Spleen (tissue), 11 donors: ENCODE data around the gene MUC13. TPM values are rescaled to one million over a fixed set of nuclear protein-coding genes. Genes with fewer than 3 reads are reported as not detected.

Experiments
- DNase-seq: peaks from one replicate; pipeline ENCODE4 v3.0.0-alpha.2; 2020
- H3K27ac ChIP-seq, 8 donors: fragments of 200-600 bp; sonication (generic) in 7 of 8; 1 replicate in 4 of 8; 2 replicates in 4 of 8; pipeline versions ENCODE4 v1.5.0 to v1.8.0; 2016 to 2021; ENCODE audit warnings: inconsistent platforms in 4 of 8, mild to moderate bottlenecking in 4 of 8, moderate library complexity in 1 of 8
- H3K27me3 ChIP-seq, 7 donors: fragments of 200-600 bp; sonication (generic) in 6 of 7; replicated peaks in 1 of 7; 1 replicate in 4 of 7; 2 replicates in 3 of 7; pipeline versions ENCODE4 v1.5.0 to v1.8.0; 2016 to 2021; ENCODE audit warnings: inconsistent platforms in 3 of 7, mild to moderate bottlenecking in 1 of 7
- H3K36me3 ChIP-seq, 6 donors: fragments of 200-600 bp; sonication (generic) in 5 of 6; 1 replicate in 4 of 6; 2 replicates in 2 of 6; pipeline versions ENCODE4 v1.5.0 to v1.8.0; 2016 to 2021; ENCODE audit warnings: inconsistent platforms in 2 of 6
- H3K4me1 ChIP-seq, 6 donors: fragments of 200-600 bp; sonication (generic) in 5 of 6; 1 replicate in 3 of 6; 2 replicates in 3 of 6; pipeline versions ENCODE4 v1.5.0 to v1.8.0; 2016 to 2021; ENCODE audit warnings: inconsistent platforms in 3 of 6
- H3K4me3 ChIP-seq, 8 donors: fragments of 200-600 bp; sonication (generic) in 7 of 8; 1 replicate in 4 of 8; 2 replicates in 4 of 8; pipeline versions ENCODE4 v1.5.0 to v1.8.0; 2016 to 2021; ENCODE audit warnings: inconsistent platforms in 4 of 8, mild to moderate bottlenecking in 4 of 8, moderate library complexity in 2 of 8
- H3K9me3 ChIP-seq, 8 donors: fragments of 200-600 bp; sonication (generic) in 7 of 8; 1 replicate in 4 of 8; 2 replicates in 4 of 8; pipeline versions ENCODE4 v1.5.0 to v1.8.0; 2016 to 2021; ENCODE audit warnings: inconsistent platforms in 4 of 8
- POLR2A ChIP-seq, 3 donors: fragments of 450-650 bp; IDR thresholded peaks; one replicate each; pipeline ENCODE4 v1.5.1; 2017; ENCODE audit warnings: antibody characterized with exemption in 3 of 3, mild to moderate bottlenecking in 1 of 3
- POLR2AphosphoS5 ChIP-seq, 3 donors: sonication (generic); formaldehyde crosslinking; IDR thresholded peaks; one replicate each; pipeline ENCODE4 v1.5.1; 2017; ENCODE audit warnings: antibody characterized with exemption in 3 of 3
- WGBS, 5 donors: extraction: QIAGEN DNeasy Blood & Tissue Kit in 3 of 5; methylation state at CpG; one replicate each; pipeline versions ENCODE4 v1.1.5 to v1.1.7; 2013 to 2018; 5-methylcytosine and 5-hydroxymethylcytosine counted together
- intact Hi-C: fragments of 100-400 bp; cut with DNase I; formaldehyde crosslinking; loops from one replicate; pipeline ENCODE4 v1.15.0; 2023; ENCODE audit warnings: low total_unique reads
- polyA plus RNA-seq, 3 donors: library from polyadenylated mRNA; stranded (reverse); fragments of 200-250 nt; gene quantifications; one replicate each; pipeline ENCODE4 v1.2.1, GENCODE V29; 2013
- total RNA-seq, 7 donors: library from RNA; depleted of rRNA in 3 of 7; stranded (reverse); fragments of >200 nt in 3 of 7; fragmentation: NEBNext Ultra II Directional in 4 of 7; extraction: Animal tissue kit (Norgen Biotek cat#: 25700) in 4 of 7; gene quantifications; one replicate each; pipeline versions ENCODE4 v1.1.0 to v1.2.1, GENCODE V29; 2016 to 2021
- TF ChIP-seq, protein P1 (sequence below), 11 experiments: fragments of 200-600 bp in 7 of 11; fragments of 450-650 bp in 4 of 11; sonication (generic) in 4 of 11; IDR thresholded peaks in 8 of 11; conservative IDR thresholded peaks in 3 of 11; 1 replicate in 7 of 11; 2 replicates in 4 of 11; pipeline versions ENCODE4 v1.4.0 to v1.8.0; 2016 to 2021; ENCODE audit warnings: antibody characterized with exemption in 11 of 11, inconsistent platforms in 4 of 11, mild to moderate bottlenecking in 1 of 11
- donor health status: healthy with polysubstance abuse.
- donor health status: DM: no; HTN: no; CAD: no; lungs with moderate emphysema.
- donor health status: DM: no; HTN: no; CAD: no.
- donor health status: Bipolar disorder and iron deficiency.
- donor health status: healthy.
- donor health status: DM: no; HTN: no; CAD: no.
- donor health status: DM: yes; HTN: yes; CAD: no.

The MUC13 gene
- total and polyA plus RNA-seq, 10 donors: 0.06 to 0.93 (median 0.17) TPM; not detected in 4

DNA sequence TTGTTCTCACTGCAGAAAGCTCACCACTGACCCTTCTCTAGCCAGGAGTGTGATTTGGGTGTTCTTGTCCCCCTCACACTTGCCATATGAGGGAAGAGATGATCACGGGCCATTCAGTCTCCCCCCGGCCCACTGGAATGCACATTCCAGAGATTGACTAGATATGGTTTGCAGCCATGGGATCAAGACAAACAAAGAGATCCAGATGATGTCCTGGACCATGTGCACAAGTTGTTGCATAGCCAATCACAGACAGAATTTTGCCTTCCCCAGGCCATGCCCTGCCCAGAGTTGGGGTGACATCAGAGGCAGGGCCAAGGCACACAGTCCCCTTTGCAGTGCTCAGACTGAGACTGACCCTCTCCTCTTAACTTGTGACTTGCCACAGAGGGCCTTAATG, 14.8 kb downstream of the MUC13 start:
- no peak for DNase-seq
- TF ChIP-seq POLR2A (IDR thresholded peaks at IDR 0.05) (no peak), POLR2AphosphoS5 (IDR thresholded peaks at IDR 0.05) (no peak)
- TF ChIP-seq, protein P1, sequence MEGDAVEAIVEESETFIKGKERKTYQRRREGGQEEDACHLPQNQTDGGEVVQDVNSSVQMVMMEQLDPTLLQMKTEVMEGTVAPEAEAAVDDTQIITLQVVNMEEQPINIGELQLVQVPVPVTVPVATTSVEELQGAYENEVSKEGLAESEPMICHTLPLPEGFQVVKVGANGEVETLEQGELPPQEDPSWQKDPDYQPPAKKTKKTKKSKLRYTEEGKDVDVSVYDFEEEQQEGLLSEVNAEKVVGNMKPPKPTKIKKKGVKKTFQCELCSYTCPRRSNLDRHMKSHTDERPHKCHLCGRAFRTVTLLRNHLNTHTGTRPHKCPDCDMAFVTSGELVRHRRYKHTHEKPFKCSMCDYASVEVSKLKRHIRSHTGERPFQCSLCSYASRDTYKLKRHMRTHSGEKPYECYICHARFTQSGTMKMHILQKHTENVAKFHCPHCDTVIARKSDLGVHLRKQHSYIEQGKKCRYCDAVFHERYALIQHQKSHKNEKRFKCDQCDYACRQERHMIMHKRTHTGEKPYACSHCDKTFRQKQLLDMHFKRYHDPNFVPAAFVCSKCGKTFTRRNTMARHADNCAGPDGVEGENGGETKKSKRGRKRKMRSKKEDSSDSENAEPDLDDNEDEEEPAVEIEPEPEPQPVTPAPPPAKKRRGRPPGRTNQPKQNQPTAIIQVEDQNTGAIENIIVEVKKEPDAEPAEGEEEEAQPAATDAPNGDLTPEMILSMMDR (IDR thresholded peaks at IDR 0.05 in 8 of 11, conservative IDR thresholded peaks at IDR 0.05 in 3 of 11): no peak
- Histone ChIP-seq H3K36me3 (no peaks in the 10 kb centered on the region), H3K4me3 (no peak overlapping the region), H3K27me3 (no peaks in the 10 kb centered on the region), H3K9me3 (no peaks in the 10 kb centered on the region), H3K4me1 (no peaks in the 10 kb centered on the region), H3K27ac (no peak overlapping the region)
- 65 to 91% (median 86%) methylated on average over 2 of the region's 2 CpGs for WGBS, 5 donors
- intact Hi-C loops: loop anchor here (10.0 kb wide), 1 partner anchor 665 kb away; no protein-coding TSS in a partner anchor

DNA sequence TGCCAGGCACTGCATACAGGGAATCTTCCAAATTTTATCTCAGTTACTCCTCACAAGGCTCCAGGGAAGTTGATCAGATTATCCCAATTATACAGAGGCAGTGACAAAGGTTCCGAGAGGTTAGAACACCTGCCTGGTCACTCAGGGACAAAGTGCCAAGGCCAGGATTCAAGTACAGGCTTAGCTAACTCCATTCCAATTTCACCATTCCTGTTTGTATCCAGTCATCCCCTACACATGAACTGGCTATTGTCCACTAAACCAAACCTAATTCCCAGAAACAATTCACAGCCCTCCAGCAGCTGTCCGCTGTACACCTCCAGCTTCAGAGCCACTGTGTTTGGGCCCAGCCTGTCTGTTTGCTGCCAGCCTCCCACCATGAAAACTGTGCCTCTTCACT, 16.0 kb downstream of the MUC13 start:
- WGBS, 5 donors: 92 to 98% (median 94%) methylated on average over 2 of the region's 2 CpGs
- H3K36me3 ChIP-seq: no peaks in the 10 kb centered on the region

DNA sequence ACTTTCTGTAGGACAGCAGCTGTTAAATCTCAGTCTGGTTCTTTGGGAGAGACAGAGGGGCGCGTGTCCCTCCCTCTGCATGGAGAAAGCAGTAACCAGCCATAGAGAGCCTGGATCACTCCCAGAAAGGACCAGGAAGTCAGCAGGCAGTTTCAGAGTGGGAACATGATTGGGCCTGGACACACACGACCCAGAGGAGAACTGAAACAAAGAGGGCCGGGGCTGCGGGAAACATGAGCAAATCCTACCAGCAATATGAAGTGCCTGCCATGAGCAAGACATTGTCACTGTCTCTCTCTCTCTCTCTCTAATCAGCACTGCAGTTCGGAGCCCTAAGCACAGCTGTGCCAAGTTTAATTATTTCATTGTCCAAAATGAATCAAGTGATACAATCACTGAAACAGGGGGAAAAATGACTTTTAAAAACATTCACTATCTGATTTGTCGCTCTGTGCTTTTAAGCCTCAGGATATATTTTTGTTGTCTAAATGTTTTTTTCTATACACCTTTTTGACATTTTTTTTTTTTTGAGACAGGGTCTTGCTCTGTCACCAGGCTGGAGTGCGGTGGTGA, 17.6 kb downstream of the MUC13 start:
- WGBS, 5 donors: 60 to 77% (median 69%) methylated on average over 8 of the region's 8 CpGs
- no peak for DNase-seq
- H3K27ac ChIP-seq: no peak overlapping the region

More for the DNA sequence above, 16.0 kb downstream of the MUC13 start:
- intact Hi-C loops: no loop called here
- Histone ChIP-seq H3K9me3 (no peaks in the 10 kb centered on the region), H3K27me3 (no peaks in the 10 kb centered on the region), H3K4me1 (no peaks in the 10 kb centered on the region), H3K4me3 (no peak overlapping the region), H3K27ac (no peak overlapping the region)
- TF ChIP-seq POLR2A (IDR thresholded peaks at IDR 0.05) (no peak), POLR2AphosphoS5 (IDR thresholded peaks at IDR 0.05) (no peak)
- TF ChIP-seq, protein P1 (IDR thresholded peaks at IDR 0.05 in 8 of 11, conservative IDR thresholded peaks at IDR 0.05 in 3 of 11): no peak
- no peak for DNase-seq

DNA sequence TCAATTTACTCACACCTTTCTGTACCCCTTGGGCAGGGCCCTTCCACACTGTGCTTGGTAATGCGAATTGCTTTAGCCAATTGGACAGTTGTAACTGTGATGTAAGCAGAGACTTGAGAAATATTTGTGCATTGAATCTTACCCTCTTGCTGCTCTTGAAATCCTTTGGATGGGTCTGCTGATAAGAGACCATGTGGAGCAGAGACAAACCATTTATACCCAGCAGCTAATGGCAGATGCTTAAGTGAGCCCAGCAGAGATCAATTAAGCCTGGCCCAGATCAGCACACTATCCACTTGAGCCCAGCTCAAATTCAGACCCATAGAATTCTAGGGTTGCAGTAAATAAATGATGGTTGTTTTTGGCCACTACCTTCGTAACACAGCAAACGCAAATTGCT, 19.3 kb downstream of the MUC13 start:
- Histone ChIP-seq H3K27ac (no peak overlapping the region), H3K4me3 (no peak overlapping the region), H3K4me1 (no peaks in the 10 kb centered on the region), H3K27me3 (no peaks in the 10 kb centered on the region), H3K36me3 (no peaks in the 10 kb centered on the region), H3K9me3 (no peaks in the 10 kb centered on the region)
- DNase-seq: no peak
- TF ChIP-seq, protein P1 (IDR thresholded peaks at IDR 0.05 in 8 of 11, conservative IDR thresholded peaks at IDR 0.05 in 3 of 11): no peak
- TF ChIP-seq POLR2AphosphoS5 (IDR thresholded peaks at IDR 0.05): no peak
- TF ChIP-seq POLR2A (IDR thresholded peaks at IDR 0.05): no peak
- 84 to 99% (median 97%) methylated on average over 3 of the region's 3 CpGs for WGBS, 5 donors
- intact Hi-C loops: no loop called here

More for the DNA sequence above, 17.6 kb downstream of the MUC13 start:
- intact Hi-C loops: no loop called here
- TF ChIP-seq POLR2A (IDR thresholded peaks at IDR 0.05): no peak
- no peak for TF ChIP-seq POLR2AphosphoS5 (IDR thresholded peaks at IDR 0.05)
- TF ChIP-seq, protein P1 (IDR thresholded peaks at IDR 0.05 in 8 of 11, conservative IDR thresholded peaks at IDR 0.05 in 3 of 11): no peak
- Histone ChIP-seq H3K9me3 (no peaks in the 10 kb centered on the region), H3K4me3 (no peak overlapping the region), H3K4me1 (no peaks in the 10 kb centered on the region), H3K36me3 (no peaks in the 10 kb centered on the region), H3K27me3 (no peaks in the 10 kb centered on the region)
